ENCODE measurements around the gene INO80.

Gene INO80

DNA sequence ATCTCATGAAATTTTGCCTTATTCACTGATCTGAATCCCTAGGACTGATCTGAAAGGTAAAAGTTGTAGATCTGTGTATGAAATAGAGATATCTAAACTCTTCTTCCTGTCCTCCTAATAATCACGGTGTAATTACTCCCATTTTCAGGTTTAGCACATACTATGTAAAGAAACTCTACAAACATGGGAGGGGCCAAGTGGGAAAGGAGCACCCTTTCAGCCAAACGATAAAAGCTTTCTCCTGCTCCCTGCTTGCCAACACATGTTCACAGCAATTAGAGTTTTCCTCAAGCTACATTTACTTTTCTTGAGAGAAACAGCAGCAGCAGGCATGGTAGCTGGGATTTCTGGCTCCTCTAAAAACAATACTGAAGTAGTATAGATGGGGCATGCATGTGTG is 91.2 kb downstream of the INO80 start:
- H3K36me3 ChIP-seq (ENCODE audit: control insufficient read depth, insufficient read depth, low read length), result peaks cover 17% of the 10 kb centered on the region
- DNase-seq, result no peak
- no peak overlapping the region for H3K27ac ChIP-seq (ENCODE audit: insufficient read depth, low read length, poor library complexity, severe bottlenecking)
- no peaks in the 10 kb centered on the region for H3K27me3 ChIP-seq (replicated peaks; ENCODE audit: control insufficient read depth, insufficient read depth, low read length, poor library complexity, severe bottlenecking)
- no peak overlapping the region for H3K4me3 ChIP-seq (ENCODE audit: insufficient read depth, low read depth, low read length, poor library complexity, severe bottlenecking)
- no peaks in the 10 kb centered on the region for H3K4me1 ChIP-seq (ENCODE audit: control insufficient read depth, insufficient read depth, low read length, poor library complexity, severe bottlenecking)
- H3K9me3 ChIP-seq (ENCODE audit: control insufficient read depth, low read length), result no peaks in the 10 kb centered on the region

DNA sequence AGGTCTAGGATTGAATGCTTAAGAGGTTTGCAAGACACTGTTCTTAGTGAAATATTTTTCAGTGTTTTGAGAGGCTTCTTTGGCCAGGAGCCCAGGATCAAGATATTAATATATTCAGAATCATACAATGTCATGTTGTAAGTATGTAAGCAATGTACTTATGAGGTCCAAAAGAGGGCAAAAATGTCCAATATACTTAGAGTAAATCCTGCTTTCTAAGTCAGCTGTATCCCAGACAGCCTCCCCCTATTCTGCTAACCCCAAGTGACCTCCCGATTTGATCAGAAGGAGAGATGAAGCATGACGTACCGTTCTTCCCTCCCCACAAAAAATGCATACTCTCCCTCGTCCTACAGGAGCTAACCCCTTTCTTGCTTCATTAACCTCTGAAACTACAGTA is 91.9 kb downstream of the INO80 start:
- H3K27ac ChIP-seq (ENCODE audit: insufficient read depth, low read length, poor library complexity, severe bottlenecking), result no peak overlapping the region
- no peak for DNase-seq
- H3K9me3 ChIP-seq (ENCODE audit: control insufficient read depth, low read length), result no peaks in the 10 kb centered on the region
- H3K4me3 ChIP-seq (ENCODE audit: insufficient read depth, low read depth, low read length, poor library complexity, severe bottlenecking), result no peak overlapping the region
- H3K36me3 ChIP-seq (ENCODE audit: control insufficient read depth, insufficient read depth, low read length), result peaks cover 22% of the 10 kb centered on the region
- H3K27me3 ChIP-seq (replicated peaks; ENCODE audit: control insufficient read depth, insufficient read depth, low read length, poor library complexity, severe bottlenecking), result no peaks in the 10 kb centered on the region
- H3K4me1 ChIP-seq (ENCODE audit: control insufficient read depth, insufficient read depth, low read length, poor library complexity, severe bottlenecking), result no peaks in the 10 kb centered on the region

DNA sequence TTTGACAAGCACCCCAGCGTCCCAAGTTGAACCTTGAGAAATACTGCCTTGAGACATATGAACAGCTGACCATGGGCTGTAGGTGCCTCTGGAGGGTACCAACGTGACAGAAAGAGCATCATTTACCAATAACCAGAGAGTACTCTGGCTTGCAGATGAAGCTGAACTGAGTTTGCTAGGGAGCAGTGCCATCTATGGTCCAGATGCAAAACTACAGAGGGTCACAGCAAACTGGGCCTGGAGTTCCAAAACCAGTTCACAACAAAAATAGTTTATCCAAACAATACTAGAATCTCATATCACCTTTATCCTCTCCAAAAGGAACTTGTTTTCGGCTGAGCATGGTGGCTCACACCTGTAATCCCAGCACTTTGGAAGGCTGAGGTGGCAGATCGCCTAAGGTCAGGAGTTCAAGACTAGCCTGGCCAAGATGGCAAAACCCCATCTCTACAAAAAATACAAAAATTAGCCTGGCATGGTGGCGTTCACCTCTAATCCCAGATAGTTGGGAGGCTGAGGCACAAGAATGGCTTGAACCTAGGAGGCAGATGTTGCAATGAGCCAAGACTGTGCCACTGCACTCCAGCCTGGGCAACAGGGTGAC is 93.5 kb downstream of the INO80 start:
- no peak overlapping the region for H3K4me3 ChIP-seq (ENCODE audit: insufficient read depth, low read depth, low read length, poor library complexity, severe bottlenecking)
- no peaks in the 10 kb centered on the region for H3K27me3 ChIP-seq (replicated peaks; ENCODE audit: control insufficient read depth, insufficient read depth, low read length, poor library complexity, severe bottlenecking)
- H3K27ac ChIP-seq (ENCODE audit: insufficient read depth, low read length, poor library complexity, severe bottlenecking), result no peak overlapping the region
- peak in 2 of 3 donors; percentile 1 to 3 for DNase-seq
- H3K4me1 ChIP-seq (ENCODE audit: control insufficient read depth, insufficient read depth, low read length, poor library complexity, severe bottlenecking), result peaks cover 1% of the 10 kb centered on the region
- H3K9me3 ChIP-seq (ENCODE audit: control insufficient read depth, low read length), result no peaks in the 10 kb centered on the region
- peaks cover 22% of the 10 kb centered on the region for H3K36me3 ChIP-seq (ENCODE audit: control insufficient read depth, insufficient read depth, low read length)

DNA sequence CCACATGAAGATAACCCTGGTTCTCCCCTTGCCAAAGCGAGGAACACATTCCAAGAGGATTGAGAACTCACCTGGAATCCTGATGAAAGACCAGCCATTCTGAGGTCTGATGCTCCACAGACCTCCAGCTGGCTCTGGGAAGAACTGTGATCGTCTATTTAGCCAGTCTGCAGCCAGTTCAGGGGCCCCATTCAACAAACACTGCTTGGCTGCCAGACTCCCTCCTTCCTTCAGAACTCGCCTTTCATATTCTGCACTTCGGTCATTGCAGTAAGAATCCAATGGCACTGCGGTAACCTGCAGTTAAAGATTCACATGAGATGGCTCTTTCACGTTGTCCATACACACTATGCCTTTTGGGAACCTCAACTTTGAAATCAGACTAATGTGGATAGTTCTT is 95.3 kb downstream of the INO80 start:
- Histone ChIP-seq H3K4me3 (ENCODE audit: insufficient read depth, low read depth, low read length, poor library complexity, severe bottlenecking) (no peak overlapping the region), H3K36me3 (ENCODE audit: control insufficient read depth, insufficient read depth, low read length) (peaks cover 25% of the 10 kb centered on the region), H3K9me3 (ENCODE audit: control insufficient read depth, low read length) (no peaks in the 10 kb centered on the region)

DNA sequence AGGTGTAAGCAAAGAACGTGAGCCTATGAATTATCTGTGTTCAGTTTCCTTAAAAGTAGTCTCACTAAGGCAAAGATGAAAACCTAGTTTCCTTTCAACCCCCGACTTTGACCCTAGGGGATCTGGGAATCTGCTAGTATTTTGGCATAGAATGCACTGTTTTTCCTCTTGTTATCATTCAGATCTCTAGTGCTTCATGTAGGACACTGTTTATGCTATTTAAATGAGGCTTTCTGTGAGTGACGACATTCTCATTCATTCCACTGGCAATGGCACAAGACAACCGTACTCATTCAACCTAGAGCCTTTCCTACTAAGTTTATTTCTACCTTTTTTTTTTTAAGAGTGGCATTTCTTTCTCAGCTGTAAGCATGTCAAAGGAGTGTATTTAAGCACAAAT is 95.8 kb downstream of the INO80 start:
- no peak overlapping the region for H3K4me3 ChIP-seq (ENCODE audit: insufficient read depth, low read depth, low read length, poor library complexity, severe bottlenecking)
- no peak overlapping the region for H3K27ac ChIP-seq (ENCODE audit: insufficient read depth, low read length, poor library complexity, severe bottlenecking)
- H3K4me1 ChIP-seq (ENCODE audit: control insufficient read depth, insufficient read depth, low read length, poor library complexity, severe bottlenecking), result peaks cover 3% of the 10 kb centered on the region
- no peaks in the 10 kb centered on the region for H3K27me3 ChIP-seq (replicated peaks; ENCODE audit: control insufficient read depth, insufficient read depth, low read length, poor library complexity, severe bottlenecking)
- H3K36me3 ChIP-seq (ENCODE audit: control insufficient read depth, insufficient read depth, low read length), result peaks cover 28% of the 10 kb centered on the region
- no peaks in the 10 kb centered on the region for H3K9me3 ChIP-seq (ENCODE audit: control insufficient read depth, low read length)
- DNase-seq, result no peak

More for the DNA sequence above, 95.3 kb downstream of the INO80 start:
- DNase-seq, result no peak
- peaks cover 3% of the 10 kb centered on the region for H3K4me1 ChIP-seq (ENCODE audit: control insufficient read depth, insufficient read depth, low read length, poor library complexity, severe bottlenecking)
- H3K27ac ChIP-seq (ENCODE audit: insufficient read depth, low read length, poor library complexity, severe bottlenecking), result no peak overlapping the region
- no peaks in the 10 kb centered on the region for H3K27me3 ChIP-seq (replicated peaks; ENCODE audit: control insufficient read depth, insufficient read depth, low read length, poor library complexity, severe bottlenecking)

DNA sequence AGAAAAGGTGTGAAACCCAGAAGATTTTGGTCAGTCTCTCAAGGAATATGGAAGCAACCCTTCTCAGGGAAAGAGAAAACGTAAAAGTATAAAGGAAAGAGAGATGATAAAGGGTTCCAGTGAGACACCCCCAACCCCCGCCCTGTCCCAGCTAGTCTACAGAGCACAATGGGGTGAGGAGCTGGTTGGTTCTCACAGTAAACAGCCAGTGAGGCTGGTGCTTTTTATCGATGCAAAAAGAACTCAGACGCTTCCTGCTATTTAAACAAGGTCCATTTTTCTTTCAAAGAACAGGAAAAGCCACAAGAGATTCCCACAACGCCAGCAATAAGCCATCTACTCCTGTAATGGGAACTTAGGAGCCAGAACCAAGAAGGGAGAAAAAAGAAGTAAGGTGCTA is 96.9 kb downstream of the INO80 start:
- no peak overlapping the region for H3K27ac ChIP-seq (ENCODE audit: insufficient read depth, low read length, poor library complexity, severe bottlenecking)
- no peaks in the 10 kb centered on the region for H3K27me3 ChIP-seq (replicated peaks; ENCODE audit: control insufficient read depth, insufficient read depth, low read length, poor library complexity, severe bottlenecking)
- peaks cover 3% of the 10 kb centered on the region for H3K4me1 ChIP-seq (ENCODE audit: control insufficient read depth, insufficient read depth, low read length, poor library complexity, severe bottlenecking)
- no peaks in the 10 kb centered on the region for H3K9me3 ChIP-seq (ENCODE audit: control insufficient read depth, low read length)
- no peak for DNase-seq
- H3K4me3 ChIP-seq (ENCODE audit: insufficient read depth, low read depth, low read length, poor library complexity, severe bottlenecking), result no peak overlapping the region
- peaks cover 38% of the 10 kb centered on the region for H3K36me3 ChIP-seq (ENCODE audit: control insufficient read depth, insufficient read depth, low read length)

DNA sequence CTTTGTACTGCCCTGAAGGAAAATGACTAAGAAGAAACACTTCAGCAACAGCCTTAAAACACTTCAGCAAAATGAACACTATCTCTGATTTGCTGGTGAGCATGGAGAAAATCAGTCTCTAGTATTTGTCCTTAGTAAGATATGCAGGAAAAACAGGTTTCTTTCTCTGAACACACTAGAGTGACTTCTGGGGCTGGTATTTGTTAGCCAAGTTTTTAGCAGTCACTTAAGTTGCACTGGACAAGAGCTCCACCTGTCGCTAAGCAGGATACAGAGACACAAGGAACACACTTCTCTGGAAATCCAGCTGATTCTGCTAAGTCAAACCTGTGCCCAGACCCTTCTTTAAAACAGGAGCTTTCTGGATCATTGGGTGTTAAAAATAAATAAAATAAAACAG is 97.5 kb downstream of the INO80 start:
- Histone ChIP-seq H3K9me3 (ENCODE audit: control insufficient read depth, low read length) (no peaks in the 10 kb centered on the region), H3K36me3 (ENCODE audit: control insufficient read depth, insufficient read depth, low read length) (peaks cover 38% of the 10 kb centered on the region)
- no peak for DNase-seq

DNA sequence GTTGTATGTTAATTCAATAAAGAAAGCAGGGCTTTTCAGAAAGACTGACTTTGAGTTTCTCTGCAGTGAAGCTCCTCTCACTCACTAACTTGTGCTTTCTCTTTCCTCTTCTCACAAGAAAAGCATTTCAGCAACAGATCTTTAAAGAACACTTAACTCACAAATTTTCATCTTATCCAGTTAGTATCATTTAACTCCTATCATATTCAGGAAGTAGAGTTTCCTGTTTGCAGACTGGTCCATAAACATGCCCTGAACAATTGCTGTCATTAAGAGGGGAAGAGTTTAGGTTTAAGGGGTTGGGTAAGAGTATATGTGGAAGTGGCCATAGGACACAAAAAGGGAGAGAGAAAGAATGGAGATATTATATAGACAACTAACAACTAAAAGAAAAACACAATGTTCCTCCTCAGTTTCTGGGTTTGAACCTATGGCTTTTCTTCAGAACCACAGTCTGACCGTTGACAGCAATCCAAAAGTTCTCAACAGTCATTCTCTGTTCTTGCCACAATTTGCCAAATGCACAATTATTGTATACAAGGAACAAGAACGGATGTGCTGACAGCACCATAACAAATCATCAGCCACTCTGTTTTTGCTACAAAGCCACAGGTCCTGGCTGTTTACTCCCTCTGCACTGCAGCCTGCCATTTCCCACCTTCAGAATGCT is 98.9 kb downstream of the INO80 start:
- Histone ChIP-seq H3K4me1 (ENCODE audit: control insufficient read depth, insufficient read depth, low read length, poor library complexity, severe bottlenecking) (peaks cover 3% of the 10 kb centered on the region), H3K27me3 (replicated peaks; ENCODE audit: control insufficient read depth, insufficient read depth, low read length, poor library complexity, severe bottlenecking) (no peaks in the 10 kb centered on the region), H3K27ac (ENCODE audit: insufficient read depth, low read length, poor library complexity, severe bottlenecking) (no peak overlapping the region), H3K36me3 (ENCODE audit: control insufficient read depth, insufficient read depth, low read length) (peaks cover 43% of the 10 kb centered on the region), H3K4me3 (ENCODE audit: insufficient read depth, low read depth, low read length, poor library complexity, severe bottlenecking) (no peak overlapping the region), H3K9me3 (ENCODE audit: control insufficient read depth, low read length) (no peaks in the 10 kb centered on the region)
- no peak for DNase-seq

More for the DNA sequence above, 97.5 kb downstream of the INO80 start:
- Histone ChIP-seq H3K27ac (ENCODE audit: insufficient read depth, low read length, poor library complexity, severe bottlenecking) (no peak overlapping the region), H3K27me3 (replicated peaks; ENCODE audit: control insufficient read depth, insufficient read depth, low read length, poor library complexity, severe bottlenecking) (no peaks in the 10 kb centered on the region), H3K4me3 (ENCODE audit: insufficient read depth, low read depth, low read length, poor library complexity, severe bottlenecking) (no peak overlapping the region), H3K4me1 (ENCODE audit: control insufficient read depth, insufficient read depth, low read length, poor library complexity, severe bottlenecking) (peaks cover 3% of the 10 kb centered on the region)

DNA sequence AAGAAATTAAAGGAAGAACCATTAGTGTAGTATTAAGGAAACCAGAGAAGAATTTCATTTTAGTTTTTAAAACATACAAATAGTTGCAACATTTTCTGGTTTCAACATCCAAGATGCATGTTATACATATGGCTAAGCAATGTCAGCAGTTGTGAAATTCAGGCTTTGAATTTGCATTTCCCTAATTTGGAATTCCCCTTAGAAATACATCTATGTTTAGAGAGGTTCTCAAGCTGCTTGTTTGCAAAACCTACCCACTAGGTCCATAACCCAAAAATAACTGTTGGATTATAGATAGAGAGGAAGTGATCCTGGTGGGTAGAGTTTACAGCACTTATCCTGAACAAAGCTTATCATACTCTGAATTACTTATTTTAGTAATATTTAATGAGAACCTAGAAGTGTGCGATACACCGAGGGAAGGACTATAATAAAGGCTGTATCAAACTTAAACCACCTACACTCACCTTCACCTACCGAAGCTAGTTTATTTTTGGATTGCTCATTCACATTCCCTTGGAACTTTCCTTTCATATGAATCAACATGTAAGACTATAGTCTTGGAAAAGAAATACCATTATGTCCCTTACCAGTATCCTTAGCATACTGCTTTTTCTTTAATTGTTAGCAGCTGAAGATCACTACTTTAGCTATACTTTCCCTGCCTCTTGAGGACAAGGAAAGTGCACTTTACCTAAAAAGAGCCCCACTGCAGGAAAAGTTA is 102.2 kb downstream of the INO80 start:
- Histone ChIP-seq H3K36me3 (ENCODE audit: control insufficient read depth, insufficient read depth, low read length) (peaks cover 34% of the 10 kb centered on the region), H3K27ac (ENCODE audit: insufficient read depth, low read length, poor library complexity, severe bottlenecking) (no peak overlapping the region), H3K4me3 (ENCODE audit: insufficient read depth, low read depth, low read length, poor library complexity, severe bottlenecking) (no peak overlapping the region), H3K4me1 (ENCODE audit: control insufficient read depth, insufficient read depth, low read length, poor library complexity, severe bottlenecking) (peaks cover 3% of the 10 kb centered on the region), H3K9me3 (ENCODE audit: control insufficient read depth, low read length) (no peaks in the 10 kb centered on the region), H3K27me3 (replicated peaks; ENCODE audit: control insufficient read depth, insufficient read depth, low read length, poor library complexity, severe bottlenecking) (no peaks in the 10 kb centered on the region)
- no peak for DNase-seq

Data from effector memory CD4-positive, alpha-beta T cell (primary cell).